ENCODE data around the gene COPRS.

DNA sequence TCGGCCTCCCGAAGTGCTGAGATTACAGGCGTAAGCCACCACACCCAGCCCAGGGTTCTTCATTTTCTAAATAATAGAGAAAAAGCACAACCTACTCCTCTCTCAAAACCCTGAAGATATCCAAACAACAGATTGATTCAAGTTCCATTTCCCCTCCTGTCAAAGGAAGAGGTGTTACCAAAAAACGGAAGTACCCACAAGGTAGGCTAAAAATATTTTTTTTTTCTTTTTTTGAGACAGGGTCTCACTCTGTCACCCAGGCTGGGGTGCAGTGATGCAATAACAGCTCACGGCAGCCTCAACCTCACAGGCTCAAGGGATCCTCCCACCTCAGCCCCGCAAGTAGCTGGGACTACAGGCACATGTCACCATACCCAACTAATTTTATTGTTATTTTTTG, 23.5 kb upstream of the COPRS start:
- TF ChIP-seq, protein P1, sequence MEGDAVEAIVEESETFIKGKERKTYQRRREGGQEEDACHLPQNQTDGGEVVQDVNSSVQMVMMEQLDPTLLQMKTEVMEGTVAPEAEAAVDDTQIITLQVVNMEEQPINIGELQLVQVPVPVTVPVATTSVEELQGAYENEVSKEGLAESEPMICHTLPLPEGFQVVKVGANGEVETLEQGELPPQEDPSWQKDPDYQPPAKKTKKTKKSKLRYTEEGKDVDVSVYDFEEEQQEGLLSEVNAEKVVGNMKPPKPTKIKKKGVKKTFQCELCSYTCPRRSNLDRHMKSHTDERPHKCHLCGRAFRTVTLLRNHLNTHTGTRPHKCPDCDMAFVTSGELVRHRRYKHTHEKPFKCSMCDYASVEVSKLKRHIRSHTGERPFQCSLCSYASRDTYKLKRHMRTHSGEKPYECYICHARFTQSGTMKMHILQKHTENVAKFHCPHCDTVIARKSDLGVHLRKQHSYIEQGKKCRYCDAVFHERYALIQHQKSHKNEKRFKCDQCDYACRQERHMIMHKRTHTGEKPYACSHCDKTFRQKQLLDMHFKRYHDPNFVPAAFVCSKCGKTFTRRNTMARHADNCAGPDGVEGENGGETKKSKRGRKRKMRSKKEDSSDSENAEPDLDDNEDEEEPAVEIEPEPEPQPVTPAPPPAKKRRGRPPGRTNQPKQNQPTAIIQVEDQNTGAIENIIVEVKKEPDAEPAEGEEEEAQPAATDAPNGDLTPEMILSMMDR (IDR thresholded peaks at IDR 0.05): no peak
- no peak for TF ChIP-seq POLR2A (IDR thresholded peaks at IDR 0.05)

Data from lower leg skin (tissue), 3 donors.